Testis (tissue), 3 donors: ENCODE measurements around the gene YLPM1. TPM values are rescaled to one million over a fixed set of nuclear protein-coding genes. Genes with fewer than 3 reads are reported as not detected.
"Not testable (repeated sequence)": the region's sequence is repeated elsewhere in the genome, so short reads cannot be mapped to it uniquely, and the experiment has no call there.

Experiments
- DNase-seq: peaks from one replicate; pipeline ENCODE4 v3.0.0-alpha.2; 2019
- H3K27ac ChIP-seq, 2 donors: fragments of 200-600 bp; sonication (generic); one replicate each; pipeline ENCODE4 v1.5.1; 2019
- H3K27me3 ChIP-seq: fragments of 200-600 bp; sonication (generic); one replicate; pipeline ENCODE4 v1.5.1; 2019
- H3K36me3 ChIP-seq: fragments of 200-600 bp; sonication (generic); one replicate; pipeline ENCODE4 v1.5.1; 2017; ENCODE audit warnings: low read depth; ENCODE audit errors: missing control alignments
- H3K4me1 ChIP-seq: fragments of 200-600 bp; sonication (generic); one replicate; pipeline ENCODE4 v1.5.1; 2019
- H3K4me3 ChIP-seq, 2 donors: fragments of 200-600 bp; sonication (generic); one replicate each; pipeline ENCODE4 v1.5.1; 2017 to 2019
- H3K9me3 ChIP-seq: fragments of 200-600 bp; sonication (generic); one replicate; pipeline ENCODE4 v1.5.1; 2017
- POLR2A ChIP-seq: fragments of 450-650 bp; IDR thresholded peaks from one replicate; pipeline ENCODE4 v1.6.1; 2017; ENCODE audit warnings: antibody characterized with exemption, mild to moderate bottlenecking, moderate library complexity
- WGBS, 2 donors: methylation state at CpG; one replicate each; pipeline ENCODE4 v1.1.5; 2018; 5-methylcytosine and 5-hydroxymethylcytosine counted together
- intact Hi-C: fragments of 100-400 bp; cut with DNase I; formaldehyde crosslinking; loops from one replicate; pipeline ENCODE4 v1.15.1; 2023; ENCODE audit warnings: low total_unique reads
- polyA plus RNA-seq: library from polyadenylated mRNA; stranded (reverse); fragments of 350-450 nt; fragmentation: Illumina TruSeq; extraction: RNeasy Lipid Tissue Mini Kit (QIAGEN cat#74804); gene quantifications from one replicate; pipeline ENCODE4 v1.2.3, GENCODE V29; 2014; ENCODE audit warnings: low read depth, low replicate concordance; ENCODE audit not compliant: insufficient read depth
- total RNA-seq, 2 donors: library from RNA; depleted of rRNA; stranded (reverse); fragments of >200 nt; gene quantifications; one replicate each; pipeline ENCODE4 v1.2.3, GENCODE V29; 2016
- TF ChIP-seq, protein P1 (sequence below), 3 experiments: fragments of 450-650 bp in 2 of 3; fragments of 200-600 bp in 1 of 3; sonication (generic) in 1 of 3; IDR thresholded peaks; one replicate each; pipeline ENCODE4 v1.5.1; 2016 to 2019; ENCODE audit warnings: antibody characterized with exemption in 3 of 3, mild to moderate bottlenecking in 2 of 3, moderate library complexity in 1 of 3

The YLPM1 gene
- total and polyA plus RNA-seq, 3 donors from 2014 or later: 83.2 to 124 (median 99.9) TPM

GRCh38 chr14:74739293-74740030 is 23.7 kb upstream of the YLPM1 start:
- H3K36me3 ChIP-seq: no peaks in the 10 kb centered on the region
- WGBS, 2 donors: 91 to 97% methylated on average over 8 of the region's 8 CpGs
- no peaks in the 10 kb centered on the region for H3K9me3 ChIP-seq
- no peak for DNase-seq
- intact Hi-C loops: no loop called here
- H3K27ac ChIP-seq: no peak overlapping the region
- H3K27me3 ChIP-seq: no peaks in the 10 kb centered on the region
- H3K4me3 ChIP-seq: no peak overlapping the region
- TF ChIP-seq POLR2A: no peak
- TF ChIP-seq, protein P1, sequence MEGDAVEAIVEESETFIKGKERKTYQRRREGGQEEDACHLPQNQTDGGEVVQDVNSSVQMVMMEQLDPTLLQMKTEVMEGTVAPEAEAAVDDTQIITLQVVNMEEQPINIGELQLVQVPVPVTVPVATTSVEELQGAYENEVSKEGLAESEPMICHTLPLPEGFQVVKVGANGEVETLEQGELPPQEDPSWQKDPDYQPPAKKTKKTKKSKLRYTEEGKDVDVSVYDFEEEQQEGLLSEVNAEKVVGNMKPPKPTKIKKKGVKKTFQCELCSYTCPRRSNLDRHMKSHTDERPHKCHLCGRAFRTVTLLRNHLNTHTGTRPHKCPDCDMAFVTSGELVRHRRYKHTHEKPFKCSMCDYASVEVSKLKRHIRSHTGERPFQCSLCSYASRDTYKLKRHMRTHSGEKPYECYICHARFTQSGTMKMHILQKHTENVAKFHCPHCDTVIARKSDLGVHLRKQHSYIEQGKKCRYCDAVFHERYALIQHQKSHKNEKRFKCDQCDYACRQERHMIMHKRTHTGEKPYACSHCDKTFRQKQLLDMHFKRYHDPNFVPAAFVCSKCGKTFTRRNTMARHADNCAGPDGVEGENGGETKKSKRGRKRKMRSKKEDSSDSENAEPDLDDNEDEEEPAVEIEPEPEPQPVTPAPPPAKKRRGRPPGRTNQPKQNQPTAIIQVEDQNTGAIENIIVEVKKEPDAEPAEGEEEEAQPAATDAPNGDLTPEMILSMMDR (IDR thresholded peaks at IDR 0.05): no peak
- no peaks in the 10 kb centered on the region for H3K4me1 ChIP-seq

DNA sequence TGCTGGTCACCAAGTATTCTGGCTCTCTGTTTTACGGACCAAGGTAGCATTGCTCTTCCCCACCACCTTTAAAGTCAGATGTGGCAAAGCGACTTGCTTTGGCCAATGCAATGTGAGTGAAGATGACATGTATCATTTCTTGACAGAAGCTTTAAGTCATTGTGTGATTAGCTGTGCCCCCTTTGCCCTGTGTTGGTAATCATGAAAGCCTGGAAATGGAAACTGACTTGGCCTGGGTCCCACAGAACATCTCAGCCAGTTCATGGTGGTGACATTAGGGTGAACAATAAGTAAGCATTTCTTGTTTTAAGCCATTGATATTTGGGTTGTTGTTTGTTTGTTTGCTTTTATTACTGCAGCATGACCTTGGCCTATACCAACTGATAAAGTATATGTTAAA is 15.9 kb upstream of the YLPM1 start:
- WGBS, 2 donors: 94% methylated on average over 2 of the region's 2 CpGs
- intact Hi-C loops: no loop called here
- no peaks in the 10 kb centered on the region for H3K36me3 ChIP-seq
- no peak overlapping the region for H3K4me3 ChIP-seq
- no peak for DNase-seq
- no peaks in the 10 kb centered on the region for H3K4me1 ChIP-seq
- H3K27ac ChIP-seq: no peak overlapping the region
- H3K27me3 ChIP-seq: no peaks in the 10 kb centered on the region
- no peaks in the 10 kb centered on the region for H3K9me3 ChIP-seq
- no peak for TF ChIP-seq POLR2A
- TF ChIP-seq, protein P1 (IDR thresholded peaks at IDR 0.05): no peak

GRCh38 chr14:74754157-74754556 is 9.0 kb upstream of the YLPM1 start:
- Histone ChIP-seq H3K9me3 (no peaks in the 10 kb centered on the region), H3K27me3 (no peaks in the 10 kb centered on the region), H3K36me3 (no peaks in the 10 kb centered on the region), H3K4me3 (no peak overlapping the region), H3K27ac (no peak overlapping the region), H3K4me1 (no peaks in the 10 kb centered on the region)
- intact Hi-C loops: no loop called here
- DNase-seq: no peak
- WGBS, 2 donors: 79 to 91% methylated on average over 2 of the region's 2 CpGs
- TF ChIP-seq POLR2A: no peak
- TF ChIP-seq, protein P1 (IDR thresholded peaks at IDR 0.05): no peak

DNA sequence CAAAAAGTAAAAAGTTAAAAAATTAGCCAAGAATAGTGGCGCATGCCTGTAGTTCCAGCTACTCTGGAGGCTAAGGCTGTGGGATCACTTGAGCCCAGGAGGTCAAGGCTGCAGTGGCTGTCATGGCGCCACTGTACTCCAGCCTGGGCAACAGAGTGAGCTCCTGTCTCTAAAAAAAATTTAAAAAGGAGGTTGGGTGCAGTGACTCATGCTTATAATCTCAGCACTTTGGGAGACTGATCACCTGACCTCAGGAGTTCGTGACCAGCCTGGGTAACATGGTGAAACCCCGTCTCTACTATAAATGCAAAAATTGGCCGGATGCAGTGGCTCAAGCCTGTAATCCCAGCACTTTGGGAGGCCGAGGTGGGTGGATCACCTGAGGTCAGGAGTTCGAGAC is 8.2 kb upstream of the YLPM1 start:
- Histone ChIP-seq H3K27me3 (no peaks in the 10 kb centered on the region), H3K36me3 (no peaks in the 10 kb centered on the region), H3K9me3 (no peaks in the 10 kb centered on the region), H3K27ac (no peak overlapping the region), H3K4me1 (no peaks in the 10 kb centered on the region), H3K4me3 (no peak overlapping the region)
- no peak for DNase-seq
- no peak for TF ChIP-seq POLR2A
- TF ChIP-seq, protein P1 (IDR thresholded peaks at IDR 0.05): no peak
- 88 to 91% methylated on average over 6 to 7 of the region's 7 CpGs for WGBS, 2 donors
- intact Hi-C loops: no loop called here

DNA sequence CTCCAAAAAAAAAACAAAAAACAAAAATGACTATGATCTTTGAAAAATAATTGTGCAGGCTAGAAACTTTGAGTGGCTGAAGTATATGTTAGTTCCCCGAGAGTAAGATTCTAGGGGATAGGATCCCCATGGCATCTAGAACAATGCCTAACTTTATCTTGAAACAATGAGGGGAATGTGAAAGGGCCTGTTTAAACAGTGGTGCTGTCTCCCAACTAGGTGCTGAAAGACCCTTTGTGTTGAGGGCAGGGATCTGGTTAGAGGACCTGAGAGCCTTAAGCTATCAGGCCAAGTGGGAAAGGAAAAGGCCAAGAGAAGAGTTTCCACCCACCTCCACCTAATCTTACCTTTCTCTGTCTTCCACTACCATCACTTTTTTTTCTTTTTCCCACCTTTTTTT is 6.8 kb upstream of the YLPM1 start:
- Histone ChIP-seq H3K36me3 (no peaks in the 10 kb centered on the region), H3K4me3 (no peak overlapping the region), H3K4me1 (no peaks in the 10 kb centered on the region), H3K27ac (no peak overlapping the region), H3K27me3 (no peaks in the 10 kb centered on the region), H3K9me3 (no peaks in the 10 kb centered on the region)
- intact Hi-C loops: no loop called here
- TF ChIP-seq, protein P1 (IDR thresholded peaks at IDR 0.05): no peak
- TF ChIP-seq POLR2A: no peak
- WGBS, 2 donors: 74 to 83% methylated on average over 1 of the region's 1 CpG
- DNase-seq: no peak

DNA sequence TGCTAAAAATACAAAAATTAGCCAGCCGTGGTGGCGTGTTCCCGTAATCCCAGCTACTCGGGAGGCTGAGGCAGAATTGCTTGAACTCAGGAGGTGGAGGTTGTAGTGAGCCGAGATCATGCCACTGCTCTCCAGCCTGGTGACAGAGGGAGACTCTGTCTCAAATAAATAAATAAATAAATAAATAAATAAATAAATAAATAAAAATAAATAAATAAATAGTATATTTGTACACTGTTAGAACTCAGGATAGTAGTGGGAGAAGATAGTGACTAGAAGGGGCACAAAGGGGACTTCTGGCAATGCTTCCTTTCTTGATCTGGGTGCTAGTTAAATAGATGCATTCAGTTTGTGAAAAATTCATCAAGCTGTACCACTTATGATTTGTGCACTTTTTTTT is 4.6 kb upstream of the YLPM1 start:
- DNase-seq, intact Hi-C loops, H3K27me3 ChIP-seq, H3K27ac ChIP-seq, H3K4me3 ChIP-seq, H3K9me3 ChIP-seq, H3K4me1 ChIP-seq, H3K36me3 ChIP-seq: not testable (repeated sequence)
- 91 to 93% methylated on average over 5 of the region's 5 CpGs for WGBS, 2 donors
